Brain pericyte (primary cell): Measurements from ENCODE around the gene ALG6.
"Not testable (repeated sequence)": the region's sequence is repeated elsewhere in the genome, so short reads cannot be mapped to it uniquely, and the experiment has no call there.

Experiments used
- DNase-seq: peaks from one replicate; pipeline ENCODE4 v3.0.0-alpha.2; 2012; ENCODE audit warnings: low read depth, low spot score

Gene ALG6

GRCh38 chr1:63413394-63413793 lies 46.0 kb downstream of the ALG6 start:
- no peak for DNase-seq

GRCh38 chr1:63414691-63415365 lies 47.4 kb downstream of the ALG6 start:
- DNase-seq: no peak

- no peak for DNase-seq
These were observed 50.7 kb downstream of the ALG6 start for GRCh38 chr1:63418101-63418500.

GRCh38 chr1:63420746-63421145 lies 53.3 kb downstream of the ALG6 start:
- DNase-seq: not testable (repeated sequence)

- no peak for DNase-seq
These were observed 56.2 kb downstream of the ALG6 start for GRCh38 chr1:63423649-63424048.

- DNase-seq: no peak
These were observed 61.4 kb downstream of the ALG6 start for GRCh38 chr1:63428815-63429214.

GRCh38 chr1:63429281-63429680 lies 61.9 kb downstream of the ALG6 start:
- DNase-seq: no peak

- no peak for DNase-seq
These were observed 67.7 kb downstream of the ALG6 start for GRCh38 chr1:63435161-63435560.

GRCh38 chr1:63442141-63442475 lies 74.7 kb downstream of the ALG6 start:
- no peak for DNase-seq

GRCh38 chr1:63448731-63449246 lies 81.4 kb downstream of the ALG6 start:
- no peak for DNase-seq

- DNase-seq: no peak
These were observed 83.0 kb downstream of the ALG6 start for GRCh38 chr1:63450416-63450815.

- no peak for DNase-seq
These were observed 85.8 kb downstream of the ALG6 start for GRCh38 chr1:63453232-63453631.

- DNase-seq: no peak
These were observed 86.8 kb downstream of the ALG6 start for GRCh38 chr1:63454269-63454668.

GRCh38 chr1:63458750-63459149 lies 91.3 kb downstream of the ALG6 start:
- no peak for DNase-seq

- no peak for DNase-seq
These were observed 94.3 kb downstream of the ALG6 start for GRCh38 chr1:63461661-63462230.

GRCh38 chr1:63463248-63463647 lies 95.8 kb downstream of the ALG6 start:
- no peak for DNase-seq

- DNase-seq: no peak
These were observed 98.8 kb downstream of the ALG6 start for GRCh38 chr1:63466181-63466580.

GRCh38 chr1:63466759-63467158 lies 99.3 kb downstream of the ALG6 start:
- no peak for DNase-seq

- not testable (repeated sequence) for DNase-seq
These were observed 101.3 kb downstream of the ALG6 start for GRCh38 chr1:63468683-63469082.

GRCh38 chr1:63475761-63476160 lies 108.3 kb downstream of the ALG6 start:
- no peak for DNase-seq

GRCh38 chr1:63480057-63480456 lies 112.6 kb downstream of the ALG6 start:
- no peak for DNase-seq

GRCh38 chr1:63486629-63487028 lies 119.2 kb downstream of the ALG6 start:
- no peak for DNase-seq

GRCh38 chr1:63487336-63488065 lies 120.1 kb downstream of the ALG6 start:
- peak; percentile 5 for DNase-seq
